Peyer's patch (tissue), 4 donors: ENCODE data around the gene ABHD17B. TPM values are rescaled to one million over a fixed set of nuclear protein-coding genes. Genes with fewer than 3 reads are reported as not detected.

Experiments
- DNase-seq, 3 donors: peaks; one replicate each; pipeline ENCODE4 v3.0.0-alpha.2; 2017 to 2019
- H3K27ac ChIP-seq, 4 donors: fragments of 200-600 bp; sonication (generic); one replicate each; pipeline ENCODE4 v1.5.1; 2016 to 2019
- H3K27me3 ChIP-seq, 2 donors: fragments of 200-600 bp; sonication (generic); one replicate each; pipeline ENCODE4 v1.5.1; 2019
- H3K36me3 ChIP-seq, 3 donors: fragments of 200-600 bp; sonication (generic); one replicate each; pipeline ENCODE4 v1.5.1; 2016 to 2019
- H3K4me1 ChIP-seq, 4 donors: fragments of 200-600 bp; sonication (generic); one replicate each; pipeline ENCODE4 v1.5.1; 2016 to 2019
- H3K4me3 ChIP-seq, 4 donors: fragments of 200-600 bp; sonication (generic); 1 replicate in 3 of 4; 2 replicates in 1 of 4; pipeline ENCODE4 v1.5.1; 2016 to 2019; ENCODE audit warnings: mild to moderate bottlenecking in 1 of 4
- H3K9me3 ChIP-seq, 4 donors: fragments of 200-600 bp; sonication (generic); one replicate each; pipeline ENCODE4 v1.5.1; 2016 to 2019; ENCODE audit warnings: mild to moderate bottlenecking in 1 of 4
- POLR2A ChIP-seq, 2 donors: fragments of 450-650 bp; IDR thresholded peaks; one replicate each; pipeline ENCODE4 v1.5.1; 2017; ENCODE audit warnings: antibody characterized with exemption in 2 of 2, mild to moderate bottlenecking in 2 of 2, moderate library complexity in 2 of 2
- total RNA-seq, 4 donors: library from RNA; depleted of rRNA; stranded (reverse); fragments of >200 nt; gene quantifications; one replicate each; pipeline ENCODE4 v1.1.0, GENCODE V29; 2016
- TF ChIP-seq, protein P1 (sequence below), 6 experiments: fragments of 450-650 bp in 4 of 6; fragments of 200-600 bp in 2 of 6; sonication (generic) in 1 of 6; IDR thresholded peaks; one replicate each; pipeline ENCODE4 v1.5.1; 2017 to 2019; ENCODE audit warnings: antibody characterized with exemption in 6 of 6, mild to moderate bottlenecking in 3 of 6, moderate library complexity in 1 of 6

The ABHD17B gene
- total RNA-seq, 4 donors from 2014 or later, result 23.9 to 39.1 (median 34.0) TPM

DNA sequence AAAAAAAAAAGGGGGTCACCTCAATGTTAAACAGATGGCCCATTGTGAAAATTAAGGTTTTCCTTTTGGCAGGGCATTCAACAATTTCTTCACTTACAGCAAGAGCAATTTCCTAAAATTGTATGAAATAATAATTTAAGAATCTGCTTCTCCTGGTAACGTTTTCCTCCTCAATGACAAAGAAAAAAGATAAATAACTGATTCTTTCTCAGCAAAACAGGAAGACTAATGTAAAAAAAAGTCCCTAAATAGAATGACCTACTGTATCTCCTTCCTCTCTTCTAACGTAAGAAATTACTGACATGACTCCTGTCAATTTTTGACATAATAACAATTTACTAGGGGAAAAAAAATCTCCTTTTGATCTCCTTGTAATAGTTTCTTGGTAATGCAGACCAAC is 25.5 kb downstream of the ABHD17B start:
- TF ChIP-seq, protein P1, sequence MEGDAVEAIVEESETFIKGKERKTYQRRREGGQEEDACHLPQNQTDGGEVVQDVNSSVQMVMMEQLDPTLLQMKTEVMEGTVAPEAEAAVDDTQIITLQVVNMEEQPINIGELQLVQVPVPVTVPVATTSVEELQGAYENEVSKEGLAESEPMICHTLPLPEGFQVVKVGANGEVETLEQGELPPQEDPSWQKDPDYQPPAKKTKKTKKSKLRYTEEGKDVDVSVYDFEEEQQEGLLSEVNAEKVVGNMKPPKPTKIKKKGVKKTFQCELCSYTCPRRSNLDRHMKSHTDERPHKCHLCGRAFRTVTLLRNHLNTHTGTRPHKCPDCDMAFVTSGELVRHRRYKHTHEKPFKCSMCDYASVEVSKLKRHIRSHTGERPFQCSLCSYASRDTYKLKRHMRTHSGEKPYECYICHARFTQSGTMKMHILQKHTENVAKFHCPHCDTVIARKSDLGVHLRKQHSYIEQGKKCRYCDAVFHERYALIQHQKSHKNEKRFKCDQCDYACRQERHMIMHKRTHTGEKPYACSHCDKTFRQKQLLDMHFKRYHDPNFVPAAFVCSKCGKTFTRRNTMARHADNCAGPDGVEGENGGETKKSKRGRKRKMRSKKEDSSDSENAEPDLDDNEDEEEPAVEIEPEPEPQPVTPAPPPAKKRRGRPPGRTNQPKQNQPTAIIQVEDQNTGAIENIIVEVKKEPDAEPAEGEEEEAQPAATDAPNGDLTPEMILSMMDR (IDR thresholded peaks at IDR 0.05), result no peak
- TF ChIP-seq POLR2A (IDR thresholded peaks at IDR 0.05), result no peak
- H3K36me3 ChIP-seq, result no peaks in the 10 kb centered on the region
- no peak for DNase-seq
- no peaks in the 10 kb centered on the region for H3K4me1 ChIP-seq
- no peak overlapping the region for H3K4me3 ChIP-seq
- H3K27me3 ChIP-seq, result no peaks in the 10 kb centered on the region
- no peak overlapping the region for H3K27ac ChIP-seq
- H3K9me3 ChIP-seq, result peaks cover 0 to 8% (median 0%) of the 10 kb centered on the region in 4 donors

DNA sequence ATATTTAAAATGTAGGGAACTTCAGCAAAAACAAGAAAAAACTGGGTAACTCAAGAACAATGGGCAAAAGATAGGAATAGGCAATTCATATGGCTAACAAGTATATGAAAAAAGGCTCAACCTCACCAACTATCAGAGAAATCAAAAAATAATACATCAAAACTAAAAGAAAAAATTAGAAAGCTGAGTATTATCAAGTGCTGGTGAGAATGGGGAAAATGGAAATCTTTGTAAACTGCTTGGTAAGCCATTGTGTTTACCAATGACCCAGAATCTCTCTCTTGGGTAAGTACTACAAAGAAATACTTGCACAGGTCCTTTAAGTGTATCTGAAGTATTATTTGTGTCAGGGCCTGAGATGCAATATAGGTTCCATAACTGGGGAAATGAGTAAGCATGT is 27.0 kb downstream of the ABHD17B start:
- no peak for DNase-seq
- no peak for TF ChIP-seq POLR2A (IDR thresholded peaks at IDR 0.05)
- TF ChIP-seq, protein P1 (IDR thresholded peaks at IDR 0.05), result no peak
- peaks cover 0 to 8% (median 0%) of the 10 kb centered on the region in 4 donors for H3K9me3 ChIP-seq
- no peak overlapping the region for H3K4me3 ChIP-seq
- no peaks in the 10 kb centered on the region for H3K36me3 ChIP-seq
- H3K27ac ChIP-seq, result no peak overlapping the region
- H3K4me1 ChIP-seq, result no peaks in the 10 kb centered on the region
- H3K27me3 ChIP-seq, result no peaks in the 10 kb centered on the region

DNA sequence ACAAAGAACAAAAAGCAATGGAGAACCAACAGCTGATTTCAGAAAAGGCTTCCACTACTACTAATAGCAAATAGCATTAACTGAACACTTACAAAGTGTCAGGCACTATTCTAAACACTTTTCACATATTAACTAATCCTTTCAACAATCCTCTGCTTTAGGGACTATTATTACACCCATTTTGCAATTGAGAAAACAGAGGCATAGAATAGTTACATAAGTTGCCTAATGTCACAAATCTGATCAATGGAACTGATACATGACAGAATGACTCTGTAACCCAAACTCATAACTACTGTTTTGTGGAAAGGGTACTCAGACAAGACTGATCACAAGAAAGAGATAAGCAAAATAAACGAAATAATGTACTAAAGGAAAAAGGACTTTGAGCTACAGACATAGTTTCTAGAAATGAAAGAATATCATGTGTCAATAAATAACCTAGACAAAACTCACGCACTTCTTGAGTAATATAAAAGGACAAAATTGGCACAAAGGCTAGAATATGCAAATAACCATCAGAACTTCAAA is 31.3 kb downstream of the ABHD17B start:
- Histone ChIP-seq H3K4me3 (no peak overlapping the region), H3K36me3 (peaks cover 0 to under 1% (median 0%) of the 10 kb centered on the region in 3 donors), H3K27me3 (no peaks in the 10 kb centered on the region), H3K27ac (no peak overlapping the region), H3K4me1 (no peaks in the 10 kb centered on the region), H3K9me3 (peaks cover 0 to 15% (median 9%) of the 10 kb centered on the region in 4 donors)
- no peak for DNase-seq
- TF ChIP-seq, protein P1 (IDR thresholded peaks at IDR 0.05), result no peak
- no peak for TF ChIP-seq POLR2A (IDR thresholded peaks at IDR 0.05)

DNA sequence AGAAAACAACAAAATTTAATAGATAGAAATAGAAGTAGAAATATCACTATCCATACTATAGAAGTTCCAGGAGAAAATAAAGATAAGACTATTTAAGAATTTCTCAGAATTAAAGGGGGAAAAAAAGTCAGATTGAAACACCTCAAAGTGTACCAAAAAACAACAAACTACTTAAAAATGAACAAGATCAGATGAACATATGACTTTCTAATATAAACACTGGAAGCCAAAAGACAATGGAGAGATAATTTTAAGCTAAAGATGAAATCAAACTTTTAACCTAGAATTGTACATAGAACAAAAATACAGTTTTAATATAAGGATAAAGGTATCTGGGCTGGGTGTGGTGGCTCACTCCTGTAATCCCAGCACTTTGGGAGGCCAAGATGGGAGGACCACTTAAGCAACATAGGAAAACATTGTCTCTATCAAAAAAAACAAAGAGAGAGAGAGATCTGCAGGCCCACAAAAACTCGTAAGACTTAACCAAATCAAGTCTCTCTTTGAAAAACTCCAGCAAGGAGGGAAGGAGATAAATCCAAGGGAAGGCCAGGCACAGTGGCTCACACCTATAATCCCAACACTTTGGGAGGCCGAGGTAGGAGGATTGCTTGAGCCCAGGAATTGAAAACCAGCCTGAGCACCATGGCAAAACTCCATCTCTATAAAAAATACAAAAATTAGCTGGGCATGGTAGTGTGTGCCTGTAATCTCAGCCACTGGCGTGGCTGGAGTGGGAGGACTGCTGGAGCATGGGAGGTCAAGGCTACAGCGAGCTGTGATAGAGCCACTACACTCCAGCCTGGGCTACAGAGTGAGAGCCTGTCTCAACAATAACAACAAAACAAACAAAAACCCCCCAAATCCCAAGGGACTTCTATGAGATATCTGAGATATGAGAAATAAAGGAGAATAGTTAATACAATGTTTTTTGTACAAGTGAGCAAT is 32.4 kb downstream of the ABHD17B start:
- peaks cover 0 to 12% (median 6%) of the 10 kb centered on the region in 4 donors for H3K9me3 ChIP-seq
- H3K36me3 ChIP-seq, result peaks cover 0 to 11% (median 0%) of the 10 kb centered on the region in 3 donors
- H3K4me1 ChIP-seq, result no peaks in the 10 kb centered on the region
- H3K4me3 ChIP-seq, result no peak overlapping the region
- TF ChIP-seq, protein P1 (IDR thresholded peaks at IDR 0.05), result no peak
- no peak for TF ChIP-seq POLR2A (IDR thresholded peaks at IDR 0.05)
- DNase-seq, result no peak
- H3K27ac ChIP-seq, result no peak overlapping the region
- H3K27me3 ChIP-seq, result no peaks in the 10 kb centered on the region

DNA sequence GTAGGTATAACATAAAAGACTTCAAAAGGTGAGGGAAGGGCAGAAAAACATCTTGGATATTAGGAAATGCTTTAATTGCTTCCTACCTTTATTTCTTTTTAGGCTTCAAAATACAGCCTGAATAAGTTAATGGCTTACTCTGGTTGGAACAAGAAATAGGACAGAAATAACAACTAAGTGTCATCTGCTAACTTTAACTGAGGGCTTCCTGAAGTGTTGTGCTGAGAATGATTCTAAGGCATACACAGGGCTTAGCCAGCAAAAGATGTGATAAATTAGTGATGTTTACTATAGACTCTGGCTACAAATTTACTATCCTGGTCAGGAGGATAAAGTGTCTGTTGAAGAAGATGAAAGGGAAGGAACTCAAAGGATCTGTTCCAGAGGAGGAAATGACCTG is 34.2 kb downstream of the ABHD17B start:
- TF ChIP-seq POLR2A (IDR thresholded peaks at IDR 0.05), result no peak
- TF ChIP-seq, protein P1 (IDR thresholded peaks at IDR 0.05), result no peak
- Histone ChIP-seq H3K9me3 (peaks cover 0 to 12% (median 6%) of the 10 kb centered on the region in 4 donors), H3K27me3 (no peaks in the 10 kb centered on the region), H3K36me3 (peaks cover 0 to 11% (median 0%) of the 10 kb centered on the region in 3 donors), H3K27ac (no peak overlapping the region), H3K4me3 (no peak overlapping the region), H3K4me1 (no peaks in the 10 kb centered on the region)
- no peak for DNase-seq
